ENCODE data around the gene IMMP2L. TPM values are rescaled to one million over a fixed set of nuclear protein-coding genes. Genes with fewer than 3 reads are reported as not detected.

IMMP2L gene
- total and polyA plus RNA-seq, 2 of the 4 experiments (the other 2 are of a cell fraction) = 5.8 to 9.3 TPM

GRCh38 chr7:111173528-111173927, 388.8 kb downstream of the IMMP2L start:
- H2BK5ac ChIP-seq (ENCODE audit: low read depth, low read length, poor library complexity, severe bottlenecking) = no peak overlapping the region
- BruUV-seq (replicated peaks) = no TSS peak
- in situ Hi-C loops (cut with MboI; ENCODE audit: low sequenced_read_pairs) = no loop called here

More at GRCh38 chr7:111173528-111173927, 388.8 kb downstream of the IMMP2L start:
- no peaks in the 10 kb centered on the region for H3K27me3 ChIP-seq (ENCODE audit: control insufficient read depth, insufficient read depth, low read length)
- no peak for ATAC-seq (ENCODE audit: low read depth)
- no peaks in the 10 kb centered on the region for H3K36me3 ChIP-seq (ENCODE audit: control insufficient read depth, insufficient read depth, low read length)
- no peak overlapping the region for H3K4ac ChIP-seq (ENCODE audit: low read depth, low read length)
- intact Hi-C loops (cut with micrococcal nuclease) (no loop called here), dilution Hi-C loops (cut with HindIII; ENCODE audit: low sequenced_read_pairs, unreplicated experiment) (no loop called here)
- H2BK20ac ChIP-seq (ENCODE audit: low read depth, low read length) = no peak overlapping the region
- H2BK120ac ChIP-seq (ENCODE audit: low read depth, low read length) = no peak overlapping the region
- ChIA-PET CTCF (no interaction called here), POLR2A (ENCODE audit: unreplicated experiment) (no interaction called here)
- no peak overlapping the region for H3K56ac ChIP-seq (ENCODE audit: extremely low read depth, insufficient read depth, low read length)
- H3K9ac ChIP-seq (ENCODE audit: low read depth, low read length) = no peak overlapping the region
- H3K9me3 ChIP-seq (ENCODE audit: control insufficient read depth, insufficient read depth, low read length) = no peaks in the 10 kb centered on the region
- no peaks in the 10 kb centered on the region for H3K9me1 ChIP-seq (ENCODE audit: insufficient read depth, low read length)
- no peaks in the 10 kb centered on the region for H3K79me1 ChIP-seq (ENCODE audit: low read depth in 1 of 2, low read length in 2 of 2)
- DNase-seq = no peak
- H2BK15ac ChIP-seq (ENCODE audit: low read depth, low read length) = no peak overlapping the region
- H4K91ac ChIP-seq (ENCODE audit: insufficient read depth, low read depth, low read length) = no peak overlapping the region
- no peak overlapping the region for H3K23ac ChIP-seq (ENCODE audit: low read depth, low read length)
- H3K4me1 ChIP-seq (ENCODE audit: control insufficient read depth, insufficient read depth, low read length) = no peaks in the 10 kb centered on the region
- H4K5ac ChIP-seq (ENCODE audit: low read depth, low read length) = no peak overlapping the region
- no peak overlapping the region for H3K27ac ChIP-seq (ENCODE audit: insufficient read depth, low read length)
- H2AFZ ChIP-seq (replicated peaks; ENCODE audit: low read length, poor library complexity) = no peak overlapping the region
- no peak overlapping the region for H2AK5ac ChIP-seq (ENCODE audit: low read depth, low read length)
- no peak overlapping the region for H3K14ac ChIP-seq (replicated peaks; ENCODE audit: low read depth, low read length)
- no peaks in the 10 kb centered on the region for H4K20me1 ChIP-seq (ENCODE audit: insufficient read depth, low read length)
- no peak overlapping the region for H4K8ac ChIP-seq (ENCODE audit: low read depth in 2 of 2, low read length in 2 of 2)
- TF ChIP-seq FOS (IDR thresholded peaks at IDR 0.05; ENCODE audit: low read depth, low read length) (no peak), USF2 (IDR thresholded peaks at IDR 0.05; ENCODE audit: low read depth, low read length) (no peak), MAZ (IDR thresholded peaks at IDR 0.05; ENCODE audit: borderline replicate concordance, low read depth, low read length) (no peak), RAD21 (IDR thresholded peaks at IDR 0.05; ENCODE audit: low read length) (no peak), CEBPB (IDR thresholded peaks at IDR 0.05; ENCODE audit: low read depth, low read length) (no peak), CTCF (conservative IDR thresholded peaks at IDR 0.05; ENCODE audit: low read depth, low read length) (no peak), RCOR1 (IDR thresholded peaks at IDR 0.05; ENCODE audit: insufficient replicate concordance, low read length) (no peak), RFX5 (IDR thresholded peaks at IDR 0.05; ENCODE audit: low read depth, low read length) (no peak), SMC3 (IDR thresholded peaks at IDR 0.05; ENCODE audit: low read depth, low read length) (no peak), CHD1 (IDR thresholded peaks at IDR 0.05; ENCODE audit: low read depth, low read length) (no peak), MAFK (IDR thresholded peaks at IDR 0.05; ENCODE audit: low read depth, low read length) (no peak), POLR2A (IDR thresholded peaks at IDR 0.05; ENCODE audit: low read depth, low read length) (no peak), BHLHE40 (IDR thresholded peaks at IDR 0.05; ENCODE audit: low read depth, low read length) (no peak), ELK1 (IDR thresholded peaks at IDR 0.05; ENCODE audit: borderline replicate concordance, low read depth, low read length) (no peak)
- H3K18ac ChIP-seq (ENCODE audit: low read depth, low read length) = no peak overlapping the region
- no peak overlapping the region for H2AK9ac ChIP-seq (replicated peaks; ENCODE audit: low read depth, low read length, poor library complexity)
- WGBS, 2 experiments (ENCODE audit: extremely low coverage in 2 of 2, insufficient read length in 1 of 2) = no CpG with 5 or more reads among the region's 2 CpGs
- H3K4me3 ChIP-seq (ENCODE audit: insufficient read depth, low read depth, low read length) = no peak overlapping the region
- no peak overlapping the region for H3K4me2 ChIP-seq (ENCODE audit: low read depth, low read length)
